GM12878 (cell line): ENCODE results near the gene SWT1. TPM values are rescaled to one million over a fixed set of nuclear protein-coding genes. Genes with fewer than 3 reads are reported as not detected.

ENCODE experiments used
- ATAC-seq: fragments of 200-7000 bp; cut with Tn5 transposase; 3 replicates; pipeline ENCODE4 v1.9.1; 2020; ENCODE audit warnings: mild to moderate bottlenecking, moderate library complexity
- BruUV-seq: library from RNA; stranded (reverse); fragments of 400-500 nt; replicated peaks from 2 replicates; lab custom pipeline; 2021; lab: Mats Ljungman, UMichigan
- CTCF ChIA-PET: fragments of 300-600 bp; sonication (Branson Sonifier 250); formaldehyde crosslinking; extraction: SDS; loops from one replicate; lab custom pipeline; 2021; ENCODE audit warnings: inconsistent platforms; lab: Yijun Ruan, JAX
- POLR2A ChIA-PET: fragments of 350-600 bp; formaldehyde crosslinking; extraction: SDS; loops from one replicate; lab custom pipeline; 2021; ENCODE audit warnings: inconsistent platforms; lab: Charles Lee
- RAD21 ChIA-PET: fragments of 300-600 bp; sonication (Branson Sonifier 250); formaldehyde crosslinking; loops from one replicate; lab custom pipeline; 2023; ENCODE audit warnings: antibody characterized with exemption; ENCODE audit not compliant: unreplicated experiment; lab: Charles Lee
- SMC1A ChIA-PET: fragments of 300-600 bp; sonication (Branson Sonifier 250); formaldehyde crosslinking; loops from one replicate; lab custom pipeline; 2023; ENCODE audit not compliant: unreplicated experiment, uncharacterized antibody; lab: Charles Lee
- DNase-seq: peaks from one replicate; pipeline ENCODE4 v3.0.0-alpha.2; 2011; ENCODE audit warnings: low read depth, low spot score
- FAIRE-seq: peaks from 3 replicates; lab custom pipeline; 2011; peaks lifted over from hg19 to GRCh38; lab: Jason Lieb, UNC
- H2AFZ ChIP-seq: 2 replicates; pipeline ENCODE4 v1.6.0; 2011; ENCODE audit warnings: low read depth, low read length, control low read depth; ENCODE audit not compliant: control insufficient read depth
- H3K27ac ChIP-seq: 2 replicates; pipeline ENCODE4 v1.5.1; 2011; ENCODE audit warnings: control low read depth; ENCODE audit not compliant: control insufficient read depth, insufficient read depth
- H3K27me3 ChIP-seq, 2 experiments: replicated peaks in 1 of 2; 2 replicates each; pipeline versions ENCODE4 v1.6.0 to v1.6.1; 2011; ENCODE audit warnings: low read length in 1 of 2; ENCODE audit not compliant: control insufficient read depth in 2 of 2, insufficient read depth in 2 of 2
- H3K36me3 ChIP-seq, 2 experiments: 2 replicates each; pipeline ENCODE4 v1.5.1; 2011; ENCODE audit warnings: low read length in 1 of 2; ENCODE audit not compliant: control insufficient read depth in 2 of 2, insufficient read depth in 2 of 2
- H3K4me1 ChIP-seq: 2 replicates; pipeline ENCODE4 v1.6.1; 2011; ENCODE audit warnings: mild to moderate bottlenecking, low read length, moderate library complexity, mixed read lengths; ENCODE audit not compliant: control insufficient read depth, insufficient read depth
- H3K4me2 ChIP-seq: 2 replicates; pipeline ENCODE4 v1.6.0; 2011; ENCODE audit warnings: control low read depth; ENCODE audit not compliant: control insufficient read depth, insufficient read depth
- H3K4me3 ChIP-seq: fragments of 200-600 bp; sonication (generic); 2 replicates; pipeline ENCODE4 v1.5.1; 2016
- H3K79me2 ChIP-seq: 2 replicates; pipeline ENCODE4 v1.6.0; 2011; ENCODE audit warnings: low read length; ENCODE audit not compliant: control insufficient read depth, insufficient read depth
- H3K9ac ChIP-seq: 2 replicates; pipeline ENCODE4 v1.8.0; 2011; ENCODE audit warnings: low read length, control low read depth, mixed read lengths; ENCODE audit not compliant: control insufficient read depth, insufficient read depth
- H3K9me3 ChIP-seq: replicated peaks from 3 replicates; pipeline ENCODE4 v1.5.1; 2011; ENCODE audit warnings: mild to moderate bottlenecking, low read length; ENCODE audit not compliant: control insufficient read depth, insufficient read depth
- H4K20me1 ChIP-seq: 2 replicates; pipeline ENCODE4 v1.6.0; 2011; ENCODE audit not compliant: control insufficient read depth, insufficient read depth
- ATF7 ChIP-seq: fragments of 450-650 bp; IDR thresholded peaks from 2 replicates; pipeline ENCODE4 v1.6.1; 2016; ENCODE audit warnings: low read depth, mild to moderate bottlenecking
- BACH1 ChIP-seq: fragments of 450-650 bp; IDR thresholded peaks from 2 replicates; pipeline ENCODE4 v1.6.1; 2017; ENCODE audit warnings: mild to moderate bottlenecking, borderline replicate concordance
- CTCF ChIP-seq, 3 experiments: IDR thresholded peaks in 2 of 3; conservative IDR thresholded peaks in 1 of 3; 2 replicates each; pipeline ENCODE4 v1.5.1; 2011; ENCODE audit warnings: low read depth in 3 of 3, low read length in 3 of 3, mild to moderate bottlenecking in 3 of 3, control low read depth in 2 of 3, moderate library complexity in 2 of 3, inconsistent platforms in 1 of 3, mixed read lengths in 1 of 3; ENCODE audit not compliant: control insufficient read depth in 2 of 3, insufficient read depth in 1 of 3; ENCODE audit errors: extremely low read depth in 1 of 3
- E4F1 ChIP-seq: fragments of 450-650 bp; IDR thresholded peaks from 2 replicates; pipeline ENCODE4 v1.6.1; 2018; ENCODE audit warnings: borderline replicate concordance, mild to moderate bottlenecking; ENCODE audit not compliant: partially characterized antibody
- EGR1 ChIP-seq, 2 experiments: IDR thresholded peaks; 1 replicate in 1 of 2; 2 replicates in 1 of 2; pipeline ENCODE4 v1.6.1; 2011 to 2012; ENCODE audit warnings: low read depth in 2 of 2, low read length in 2 of 2, borderline replicate concordance in 1 of 2, mild to moderate bottlenecking in 1 of 2, moderate library complexity in 1 of 2
- MLLT1 ChIP-seq: fragments of 450-650 bp; IDR thresholded peaks from 2 replicates; pipeline ENCODE4 v1.6.1; 2016; ENCODE audit warnings: mild to moderate bottlenecking
- MTA3 ChIP-seq: IDR thresholded peaks from 2 replicates; pipeline ENCODE4 v1.6.1; 2012; ENCODE audit warnings: low read length, inconsistent platforms, borderline replicate concordance
- MXI1 ChIP-seq: fragments of 150-350 bp; IDR thresholded peaks from 2 replicates; pipeline ENCODE4 v1.6.1; 2011; ENCODE audit warnings: low read depth, mild to moderate bottlenecking, inconsistent platforms, low read length, improper control_type of control experiment
- NFXL1 ChIP-seq: fragments of 450-650 bp; IDR thresholded peaks from 2 replicates; pipeline ENCODE4 v1.6.1; 2017; ENCODE audit warnings: antibody characterized with exemption, mild to moderate bottlenecking, borderline replicate concordance
- SMAD5 ChIP-seq: IDR thresholded peaks from 2 replicates; pipeline ENCODE4 v1.6.1; 2016; ENCODE audit warnings: antibody characterized with exemption, low read depth
- SMARCA5 ChIP-seq: fragments of 450-650 bp; IDR thresholded peaks from 2 replicates; pipeline ENCODE4 v1.6.1; 2017; ENCODE audit warnings: mild to moderate bottlenecking
- ZNF274 ChIP-seq: IDR thresholded peaks from one replicate; pipeline ENCODE4 v1.8.0; 2011; ENCODE audit not compliant: insufficient read length, insufficient read depth
- ZNF384 ChIP-seq: IDR thresholded peaks from 2 replicates; pipeline ENCODE4 v1.6.1; 2012; ENCODE audit warnings: low read depth, mild to moderate bottlenecking, low read length, improper control_type of control experiment, borderline replicate concordance
- ZNF622 ChIP-seq: fragments of 450-650 bp; IDR thresholded peaks from 2 replicates; pipeline ENCODE4 v1.6.1; 2017; ENCODE audit warnings: mild to moderate bottlenecking, inconsistent platforms
- WGBS: methylation state at CpG from one replicate; pipeline ENCODE4 v1.1.6; 2016; ENCODE audit warnings: low lambda C conversion rate; ENCODE audit not compliant: insufficient replicate concordance, insufficient coverage; ENCODE audit errors: missing lambda C conversion rate; 5-methylcytosine and 5-hydroxymethylcytosine counted together
- in situ Hi-C: fragments of 300-500 bp; cut with MboI; formaldehyde crosslinking; loops from 9 replicates; pipeline ENCODE4 v1.14.3; 2018; ENCODE audit warnings: mixed read lengths
- intact Hi-C: fragments of 100-400 bp; cut with micrococcal nuclease; formaldehyde crosslinking; loops from one replicate; pipeline ENCODE4 v1.14.2; 2022; ENCODE audit not compliant: unreplicated experiment
- polyA plus RNA-seq, 11 experiments: library from polyadenylated mRNA; depleted of rRNA in 4 of 11; unstranded in 6 of 11; stranded (reverse) in 5 of 11; fragments of >200 nt; fragmentation: Nextera tagmentation in 4 of 11; fragmentation: Illumina TruSeq in 1 of 11; extraction: Ambion mirVana in 4 of 11; extraction: Trizol in 1 of 11; gene quantifications; 1 replicate in 1 of 11; 2 replicates in 10 of 11; pipeline versions ENCODE4 v1.2.1 to v1.2.3, GENCODE V29; 2011 to 2016; ENCODE audit warnings: inconsistent platforms in 2 of 11, missing spikeins in 2 of 11, low read depth in 1 of 11
- total RNA-seq, 4 experiments: library from RNA; depleted of rRNA in 3 of 4; stranded (reverse); fragments of >200 nt in 3 of 4; fragmentation: Illumina TruSeq in 1 of 4; extraction: Trizol in 1 of 4; gene quantifications; 2 replicates each; pipeline versions ENCODE4 v1.2.1 to v1.2.3, GENCODE V29; 2013 to 2021

The SWT1 gene
- total and polyA plus RNA-seq, 10 of the 15 experiments (the other 5 are each of a cell fraction or from before 2014, with no cell fraction given), result 1.0 to 4.2 (median 2.6) TPM

DNA sequence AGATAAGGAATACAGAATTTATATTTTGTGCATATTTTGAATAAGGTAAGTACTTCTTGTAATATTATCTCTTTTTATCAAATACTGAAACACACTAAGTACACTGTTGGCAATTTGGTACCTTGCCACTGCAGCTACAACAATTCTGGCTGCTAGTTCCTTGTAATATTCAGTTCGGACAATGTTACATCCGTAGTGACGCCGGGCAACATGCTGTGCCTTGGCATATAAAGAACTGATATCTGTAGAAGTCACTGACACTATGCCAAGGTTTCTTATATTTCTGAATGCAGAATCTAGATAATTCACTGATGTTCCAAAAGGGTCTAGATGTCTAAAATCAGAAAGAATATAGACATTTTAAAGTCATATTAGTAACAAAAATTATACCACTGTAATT lies 17.7 kb upstream of the SWT1 start:
- Histone ChIP-seq H3K4me3 (no peak overlapping the region), H3K79me2 (no peaks in the 10 kb centered on the region), H3K36me3 (peaks cover 0 to 6% of the 10 kb centered on the region in 2 experiments; a peak in 1 of 4 replicates), H3K4me2 (no peak overlapping the region), H3K27ac (no peak overlapping the region), H2AFZ (no peak overlapping the region)
- RAD21 ChIA-PET, result no interaction called here
- no peak for ATAC-seq
- POLR2A ChIA-PET, result no interaction called here
- SMC1A ChIA-PET, result interaction anchor here (0.7 to 1.3 kb wide), 3 partner anchors 8 to 427 kb away, joined by 3 to 4 read pairs (median 4); no protein-coding TSS in a partner anchor
- intact Hi-C loops, result no loop called here
- FAIRE-seq, result no peak
- no peak for TF ChIP-seq SMARCA5
- TF ChIP-seq ZNF274, result no peak
- TF ChIP-seq CTCF (IDR thresholded peaks at IDR 0.05 in 2 of 3, conservative IDR thresholded peaks at IDR 0.05 in 1 of 3; ENCODE audit: control insufficient read depth in 2 of 3, extremely low read depth in 1 of 3, insufficient read depth in 1 of 3, low read depth in 3 of 3, low read length in 3 of 3), result no peak
- TF ChIP-seq E4F1, result no peak
- TF ChIP-seq ATF7, result no peak
- TF ChIP-seq BACH1, result no peak
- no peak for TF ChIP-seq MLLT1
- no peak for TF ChIP-seq MXI1
- TF ChIP-seq ZNF384, result no peak
- no peak for TF ChIP-seq MTA3
- TF ChIP-seq ZNF622, result no peak
- no peak for TF ChIP-seq NFXL1
- TF ChIP-seq EGR1 (IDR thresholded peaks at IDR 0.05; ENCODE audit: borderline replicate concordance in 1 of 2, low read depth in 2 of 2, low read length in 2 of 2), result no peak
- TF ChIP-seq SMAD5, result no peak
- TF ChIP-seq, all 136 proteins: peak for 0
- no peak overlapping the region for H3K9ac ChIP-seq
- H3K4me1 ChIP-seq, result no peaks in the 10 kb centered on the region
- no peak for DNase-seq
- 97% methylated on average over 4 of the region's 4 CpGs for WGBS
- CTCF ChIA-PET, result interaction anchor here (0.6 kb wide), 1 partner anchor 517 kb away, joined by 3 read pairs; no protein-coding TSS in a partner anchor
- no peaks in the 10 kb centered on the region for H3K9me3 ChIP-seq
- in situ Hi-C loops, result no loop called here
- no peaks in the 10 kb centered on the region for H3K27me3 ChIP-seq
- no TSS peak for BruUV-seq
- H4K20me1 ChIP-seq, result no peaks in the 10 kb centered on the region
